Ascending aorta (tissue), 2 donors: ENCODE results near the gene COMMD8. TPM values are rescaled to one million over a fixed set of nuclear protein-coding genes. Genes with fewer than 3 reads are reported as not detected.
"Not testable (repeated sequence)": the region's sequence is repeated elsewhere in the genome, so short reads cannot be mapped to it uniquely, and the experiment has no call there.

Experiments
- DNase-seq, 2 donors: peaks; one replicate each; pipeline ENCODE4 v3.0.0-alpha.2; 2019; ENCODE audit warnings: low spot score in 2 of 2
- H3K27ac ChIP-seq, 2 donors: fragments of 200-600 bp; sonication (generic); one replicate each; pipeline ENCODE4 v1.5.1; 2016 to 2017; ENCODE audit warnings: mild to moderate bottlenecking in 1 of 2
- H3K27me3 ChIP-seq: fragments of 200-600 bp; sonication (generic); one replicate; pipeline ENCODE4 v1.5.1; 2017
- H3K36me3 ChIP-seq, 2 donors: fragments of 200-600 bp; sonication (generic); one replicate each; pipeline ENCODE4 v1.5.1; 2016
- H3K4me1 ChIP-seq, 2 donors: fragments of 200-600 bp; sonication (generic); one replicate each; pipeline ENCODE4 v1.5.1; 2016 to 2017; ENCODE audit warnings: mild to moderate bottlenecking in 1 of 2
- H3K4me3 ChIP-seq, 2 donors: fragments of 200-600 bp; sonication (generic); one replicate each; pipeline ENCODE4 v1.5.1; 2016 to 2017; ENCODE audit warnings: mild to moderate bottlenecking in 1 of 2
- H3K9me3 ChIP-seq, 2 donors: fragments of 200-600 bp; sonication (generic); one replicate each; pipeline ENCODE4 v1.5.1; 2016
- intact Hi-C: fragments of 100-400 bp; cut with DNase I; formaldehyde crosslinking; loops from one replicate; pipeline ENCODE4 v1.15.1; 2023
- total RNA-seq: library from RNA; depleted of rRNA; stranded (reverse); fragments of >200 nt; gene quantifications from one replicate; pipeline ENCODE4 v1.1.0, GENCODE V29; 2016
- TF ChIP-seq, protein P1 (sequence below), 3 experiments: fragments of 200-600 bp in 2 of 3; fragments of 450-650 bp in 1 of 3; sonication (generic) in 2 of 3; IDR thresholded peaks; one replicate each; pipeline ENCODE4 v1.5.1; 2016 to 2019; ENCODE audit warnings: antibody characterized with exemption in 3 of 3, mild to moderate bottlenecking in 1 of 3, moderate library complexity in 1 of 3

Gene COMMD8
- total RNA-seq, 1 donor from 2014 or later, result 1.7 TPM

DNA sequence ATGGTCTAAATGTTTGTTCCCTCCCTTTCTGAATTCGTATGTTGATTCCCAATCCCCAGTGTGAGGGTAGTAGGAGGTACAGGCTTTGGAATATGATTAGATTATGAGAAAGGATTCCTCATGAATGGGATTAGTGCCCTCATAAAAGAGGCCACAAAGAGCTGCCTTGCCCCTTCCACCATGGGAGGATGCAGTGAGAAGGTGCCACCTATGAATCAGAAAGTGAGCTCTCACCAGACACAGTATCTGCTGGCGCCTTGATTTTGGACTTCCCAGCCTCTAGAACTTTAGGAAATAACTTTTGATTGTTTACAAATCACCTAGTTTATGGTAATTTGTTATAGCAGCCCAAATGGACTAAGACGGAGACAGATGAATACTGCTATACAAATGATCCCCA is 25.2 kb upstream of the COMMD8 start:
- no peak overlapping the region for H3K27ac ChIP-seq
- H3K4me3 ChIP-seq, result peak overlapping the region; percentile 4 to 29
- no peaks in the 10 kb centered on the region for H3K36me3 ChIP-seq
- DNase-seq, result no peak
- no peaks in the 10 kb centered on the region for H3K9me3 ChIP-seq
- no peaks in the 10 kb centered on the region for H3K27me3 ChIP-seq
- intact Hi-C loops, result no loop called here
- peaks cover 0 to 23% of the 10 kb centered on the region in 2 donors for H3K4me1 ChIP-seq
- TF ChIP-seq, protein P1, sequence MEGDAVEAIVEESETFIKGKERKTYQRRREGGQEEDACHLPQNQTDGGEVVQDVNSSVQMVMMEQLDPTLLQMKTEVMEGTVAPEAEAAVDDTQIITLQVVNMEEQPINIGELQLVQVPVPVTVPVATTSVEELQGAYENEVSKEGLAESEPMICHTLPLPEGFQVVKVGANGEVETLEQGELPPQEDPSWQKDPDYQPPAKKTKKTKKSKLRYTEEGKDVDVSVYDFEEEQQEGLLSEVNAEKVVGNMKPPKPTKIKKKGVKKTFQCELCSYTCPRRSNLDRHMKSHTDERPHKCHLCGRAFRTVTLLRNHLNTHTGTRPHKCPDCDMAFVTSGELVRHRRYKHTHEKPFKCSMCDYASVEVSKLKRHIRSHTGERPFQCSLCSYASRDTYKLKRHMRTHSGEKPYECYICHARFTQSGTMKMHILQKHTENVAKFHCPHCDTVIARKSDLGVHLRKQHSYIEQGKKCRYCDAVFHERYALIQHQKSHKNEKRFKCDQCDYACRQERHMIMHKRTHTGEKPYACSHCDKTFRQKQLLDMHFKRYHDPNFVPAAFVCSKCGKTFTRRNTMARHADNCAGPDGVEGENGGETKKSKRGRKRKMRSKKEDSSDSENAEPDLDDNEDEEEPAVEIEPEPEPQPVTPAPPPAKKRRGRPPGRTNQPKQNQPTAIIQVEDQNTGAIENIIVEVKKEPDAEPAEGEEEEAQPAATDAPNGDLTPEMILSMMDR (IDR thresholded peaks at IDR 0.05), result no peak

DNA sequence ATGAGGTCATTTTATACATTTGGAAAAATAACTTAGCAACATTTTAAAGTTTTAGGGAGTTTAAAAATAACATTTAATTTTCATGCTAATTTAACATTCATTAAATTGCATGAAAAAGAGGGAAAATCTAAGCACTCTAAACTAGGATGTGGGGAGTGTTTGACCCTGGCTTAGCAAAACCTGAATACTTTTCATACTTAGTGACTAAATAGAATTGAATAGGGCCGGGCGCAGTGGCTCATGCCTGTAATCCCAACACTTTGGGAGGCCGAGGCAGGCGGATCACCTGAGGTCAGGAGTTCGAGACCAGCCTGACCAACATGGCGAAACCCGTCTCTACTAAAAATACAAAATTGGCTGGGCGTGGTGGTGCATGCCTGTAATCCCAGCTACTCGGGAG is 23.2 kb upstream of the COMMD8 start:
- H3K9me3 ChIP-seq, DNase-seq, H3K27me3 ChIP-seq, H3K36me3 ChIP-seq: not testable (repeated sequence)
- peaks cover 0 to 18% of the 10 kb centered on the region in 2 donors for H3K4me1 ChIP-seq
- intact Hi-C loops, result loop anchor here (1.0 kb wide), 1 partner anchor 27 kb away; no protein-coding TSS in a partner anchor
- peak overlapping the region; percentile 67 to 71 for H3K4me3 ChIP-seq
- H3K27ac ChIP-seq, result peak overlapping the region in 1 of 2 donors; percentile 90

DNA sequence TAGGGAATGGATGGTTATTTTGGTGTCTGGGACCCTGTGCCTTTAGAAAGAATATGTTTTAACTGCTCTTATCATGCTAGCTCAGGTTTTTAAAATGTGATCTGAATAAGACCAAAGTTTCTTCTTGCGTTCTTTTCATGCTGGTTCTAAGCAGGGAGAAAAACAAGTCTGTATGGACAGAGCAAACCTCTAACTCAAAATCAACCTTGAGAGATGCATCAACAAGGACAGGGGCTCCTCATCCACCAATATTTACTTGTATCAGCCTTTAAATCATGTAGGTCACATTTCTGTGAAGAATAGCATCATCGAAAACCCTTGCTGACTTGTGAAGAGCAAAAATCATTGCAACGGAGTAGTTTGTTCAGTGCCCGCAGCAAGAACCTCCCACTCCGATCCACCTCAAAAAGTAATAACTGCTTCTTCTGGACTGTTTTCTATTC is 22.8 kb upstream of the COMMD8 start:
- intact Hi-C loops, result loop anchor here (1.0 kb wide), 1 partner anchor 27 kb away; no protein-coding TSS in a partner anchor
- TF ChIP-seq, protein P1 (IDR thresholded peaks at IDR 0.05), result no peak
- DNase-seq, result no peak
- Histone ChIP-seq H3K4me1 (peaks cover 0 to 18% of the 10 kb centered on the region in 2 donors), H3K36me3 (no peaks in the 10 kb centered on the region), H3K9me3 (no peaks in the 10 kb centered on the region), H3K27me3 (no peaks in the 10 kb centered on the region), H3K4me3 (peak overlapping the region; percentile 67 to 71), H3K27ac (peak overlapping the region; percentile 89 to 90)

DNA sequence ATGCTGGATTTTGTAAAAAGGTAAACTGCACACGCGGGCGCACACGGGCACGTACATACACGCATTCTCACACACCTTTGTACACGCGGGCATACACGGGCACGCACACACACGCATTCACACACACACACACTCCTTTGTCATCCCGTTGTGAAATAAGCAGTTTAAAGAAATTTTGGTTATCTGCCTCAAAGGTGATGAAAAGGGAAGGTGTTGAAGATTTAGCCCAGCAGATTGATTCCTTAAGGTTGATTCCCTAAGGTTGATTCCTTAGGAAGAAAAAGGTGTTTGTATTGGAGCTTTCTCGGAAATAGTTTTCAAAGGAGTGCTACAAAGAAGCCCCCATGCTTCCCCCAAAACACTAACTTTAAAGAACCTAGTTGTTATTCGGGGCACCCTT is 22.3 kb upstream of the COMMD8 start:
- no peaks in the 10 kb centered on the region for H3K9me3 ChIP-seq
- no peaks in the 10 kb centered on the region for H3K27me3 ChIP-seq
- no peak for DNase-seq
- no peaks in the 10 kb centered on the region for H3K36me3 ChIP-seq
- peak overlapping the region; percentile 89 to 90 for H3K27ac ChIP-seq
- intact Hi-C loops, result loop anchor here (1.0 kb wide), 3 partner anchors 22 to 39 kb away; partner anchors contain the start of gene COMMD8
- peaks cover 0 to 18% of the 10 kb centered on the region in 2 donors for H3K4me1 ChIP-seq
- TF ChIP-seq, protein P1 (IDR thresholded peaks at IDR 0.05), result no peak
- peak overlapping the region; percentile 67 to 71 for H3K4me3 ChIP-seq

DNA sequence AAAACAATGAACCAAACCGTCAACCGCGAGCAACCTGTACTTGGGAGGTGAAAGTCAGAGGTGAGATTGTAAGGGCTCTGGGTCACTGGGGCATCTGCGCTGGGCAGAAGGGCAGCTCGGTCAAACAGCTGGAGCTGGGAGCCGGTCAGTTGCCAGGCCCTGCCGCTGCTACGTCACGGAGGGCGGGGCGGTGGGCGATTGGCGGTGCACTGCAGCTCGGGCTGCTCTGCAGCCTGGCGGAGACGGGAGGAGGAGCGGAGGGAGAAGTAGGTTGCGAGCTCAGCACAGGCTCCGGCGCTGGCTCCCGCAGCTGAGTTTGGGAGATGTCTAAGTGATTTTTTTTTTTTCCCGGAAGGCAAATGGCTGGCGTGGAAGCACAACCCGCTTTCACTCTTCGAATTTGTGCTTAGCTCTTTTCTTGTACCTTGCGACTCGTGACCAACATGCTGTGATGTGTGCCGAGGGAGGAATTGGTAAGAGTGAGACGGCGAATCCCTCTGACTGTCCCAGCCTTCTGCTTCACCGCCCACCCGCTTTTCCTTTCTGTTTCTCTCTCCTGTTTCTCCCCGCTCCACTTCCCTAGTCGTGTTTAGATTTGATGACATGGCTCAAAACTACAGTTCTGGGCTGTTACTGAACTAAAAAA is 21.7 kb upstream of the COMMD8 start, which contains the start of gene ATP10D:
Gene ATP10D, plus strand, starts transcription at position 229 of the 646 bp plus-strand sequence. CDS start 27,266 bp downstream, outside the sequence.
- intact Hi-C loops, result loop anchor here (1.0 kb wide), 2 partner anchors 22 to 39 kb away; partner anchors contain the start of gene COMMD8
- no peaks in the 10 kb centered on the region for H3K27me3 ChIP-seq
- peak within 1 kb of the TSS; percentile 89 to 90 for H3K27ac ChIP-seq
- H3K4me3 ChIP-seq, result peak within 1 kb of the TSS; percentile 67 to 71
- no peaks in the 10 kb centered on the region for H3K9me3 ChIP-seq
- peaks cover 0 to 13% of the 10 kb centered on the region in 2 donors for H3K4me1 ChIP-seq
- TF ChIP-seq, protein P1 (IDR thresholded peaks at IDR 0.05), result peak in 1 of 3 experiments; percentile 12
- H3K36me3 ChIP-seq, result no peaks in the 10 kb centered on the region
- peak; percentile 86 to 97 for DNase-seq

DNA sequence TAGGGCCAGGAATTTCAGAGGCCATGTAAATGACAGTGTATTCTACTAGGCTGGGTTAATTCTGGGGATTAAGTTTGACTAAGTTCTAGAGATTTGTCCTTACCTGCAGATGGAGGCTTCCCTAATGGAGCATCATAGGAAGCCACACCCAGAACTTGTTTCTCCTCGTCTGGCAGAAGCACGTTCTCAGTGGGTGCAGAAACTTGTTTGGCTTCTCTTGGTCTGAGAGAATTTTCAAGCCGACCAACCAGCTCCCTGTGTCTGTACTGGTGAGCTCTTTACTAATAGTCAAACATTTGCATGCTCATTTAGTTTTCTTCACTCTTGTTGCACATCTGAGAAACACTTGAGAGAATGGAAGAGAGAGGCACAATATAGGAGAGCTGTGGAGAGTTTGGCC is 20.7 kb upstream of the COMMD8 start:
- Histone ChIP-seq H3K27ac (peak overlapping the region; percentile 89 to 90), H3K36me3 (no peaks in the 10 kb centered on the region), H3K9me3 (no peaks in the 10 kb centered on the region), H3K4me3 (peak overlapping the region in 1 of 2 donors; percentile 67), H3K27me3 (no peaks in the 10 kb centered on the region), H3K4me1 (peaks cover 0 to 12% of the 10 kb centered on the region in 2 donors)
- DNase-seq, result no peak
- intact Hi-C loops, result no loop called here
- TF ChIP-seq, protein P1 (IDR thresholded peaks at IDR 0.05), result no peak
